Stimulated activated CD8-positive, alpha-beta memory T cell treated with anti-CD3 and anti-CD28 coated beads, Interleukin-2, amount 100 ng/mL, for 1 hour (primary cell): Measurements from ENCODE around the gene ANOS1.
"Not testable (repeated sequence)": the region's sequence is repeated elsewhere in the genome, so short reads cannot be mapped to it uniquely, and the experiment has no call there.

Experiments used
- DNase-seq, 2 donors: peaks; one replicate each; pipeline ENCODE4 v3.0.0-alpha.2; 2020; ENCODE audit warnings: low read depth in 2 of 2

The ANOS1 gene

GRCh38 chrX:8731559-8732395 is at the start of gene ANOS1:
ANOS1 (minus strand) TSS chrX:8732137; CDS start chrX:8732036, 101 bp downstream.
- DNase-seq, result no peak

DNA sequence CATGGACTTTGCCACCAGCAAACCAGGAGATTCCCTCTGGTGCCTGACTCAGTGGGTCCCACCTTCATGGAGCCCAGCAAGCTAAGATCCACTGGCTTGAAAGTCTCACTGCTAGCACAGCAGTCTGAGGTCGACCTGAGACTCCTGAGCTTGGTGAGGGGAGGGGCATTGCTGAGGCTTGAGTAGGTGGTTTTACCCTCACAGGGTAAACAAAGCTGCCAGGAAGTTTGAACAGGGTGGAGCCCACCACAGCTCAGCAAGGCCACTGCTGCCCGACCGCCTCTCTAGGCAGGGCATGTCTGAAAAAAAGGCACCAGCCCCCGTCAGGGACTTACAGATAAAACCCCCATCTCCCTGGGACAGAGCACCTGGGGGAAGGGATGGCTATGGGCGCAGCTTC is 41.2 kb upstream of the ANOS1 start:
- DNase-seq, result no peak

- no peak for DNase-seq
Measured at GRCh38 chrX:8760021-8760420, 28.1 kb upstream of the ANOS1 start.

- DNase-seq, result not testable (repeated sequence)
Measured at GRCh38 chrX:8758706-8759105, 26.8 kb upstream of the ANOS1 start.

- not testable (repeated sequence) for DNase-seq
Measured at GRCh38 chrX:8757609-8758389, 25.9 kb upstream of the ANOS1 start.

DNA sequence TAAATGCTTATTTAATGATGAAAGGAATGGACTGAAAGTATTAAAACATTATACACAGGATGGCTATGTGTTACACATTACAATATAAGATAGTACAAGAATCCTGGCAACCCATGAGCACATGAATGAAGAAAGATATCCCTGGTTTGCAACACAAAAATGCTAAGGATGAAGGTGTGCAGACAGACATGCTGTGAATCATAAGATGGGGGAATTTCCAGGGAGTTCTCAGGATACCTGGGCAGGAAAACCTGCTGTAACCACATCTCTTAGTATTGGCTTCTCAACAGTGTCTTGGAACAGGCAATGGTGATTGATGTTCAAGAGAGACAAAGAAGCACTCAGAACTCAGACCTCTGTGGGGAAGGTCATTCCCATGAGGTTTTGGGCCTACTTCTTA is 23.9 kb upstream of the ANOS1 start:
- no peak for DNase-seq

GRCh38 chrX:8755116-8755515 is 23.2 kb upstream of the ANOS1 start:
- no peak for DNase-seq

DNA sequence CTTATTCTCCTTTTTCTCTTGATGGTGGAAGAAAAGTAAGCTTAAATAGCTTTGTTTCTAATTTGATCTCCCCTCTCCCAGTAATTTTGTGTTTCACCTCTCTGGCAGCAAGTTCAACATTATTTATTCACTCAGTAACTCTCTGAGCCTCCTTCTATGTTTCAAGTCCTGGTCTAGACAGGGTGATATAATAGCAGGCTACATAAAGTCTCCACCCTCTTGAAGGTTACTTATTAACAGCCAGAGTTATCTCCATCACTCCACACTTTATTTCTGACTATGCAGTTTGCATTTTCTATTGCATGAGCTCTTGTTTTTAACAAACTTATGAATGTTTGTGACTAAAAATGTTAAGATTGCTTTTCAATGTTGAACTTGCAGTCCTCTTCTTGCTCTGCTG is 17.8 kb upstream of the ANOS1 start:
- no peak for DNase-seq

DNA sequence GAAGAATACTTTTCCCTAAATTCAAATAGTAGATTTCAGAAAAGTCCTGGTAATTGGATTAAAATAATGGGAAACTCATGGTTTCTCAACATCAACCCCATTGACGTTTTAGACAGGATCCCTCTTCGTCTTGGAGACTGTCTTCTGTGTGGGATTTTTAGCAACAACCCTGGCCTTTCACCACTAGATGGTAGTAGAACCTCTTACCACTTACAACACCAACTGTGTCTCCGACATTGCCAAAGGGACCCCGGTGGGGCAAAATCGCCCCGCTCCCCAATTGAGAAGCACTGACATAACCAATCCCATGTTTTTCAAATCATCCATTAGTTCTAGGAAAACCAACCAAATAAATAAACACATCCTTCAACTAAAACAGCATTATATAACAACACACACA is 16.9 kb upstream of the ANOS1 start:
- no peak for DNase-seq

- DNase-seq, result peak; percentile 13 to 33
Measured at GRCh38 chrX:8743126-8743732, 11.3 kb upstream of the ANOS1 start.

- no peak for DNase-seq
Measured at GRCh38 chrX:8741981-8742380, 10.0 kb upstream of the ANOS1 start.

DNA sequence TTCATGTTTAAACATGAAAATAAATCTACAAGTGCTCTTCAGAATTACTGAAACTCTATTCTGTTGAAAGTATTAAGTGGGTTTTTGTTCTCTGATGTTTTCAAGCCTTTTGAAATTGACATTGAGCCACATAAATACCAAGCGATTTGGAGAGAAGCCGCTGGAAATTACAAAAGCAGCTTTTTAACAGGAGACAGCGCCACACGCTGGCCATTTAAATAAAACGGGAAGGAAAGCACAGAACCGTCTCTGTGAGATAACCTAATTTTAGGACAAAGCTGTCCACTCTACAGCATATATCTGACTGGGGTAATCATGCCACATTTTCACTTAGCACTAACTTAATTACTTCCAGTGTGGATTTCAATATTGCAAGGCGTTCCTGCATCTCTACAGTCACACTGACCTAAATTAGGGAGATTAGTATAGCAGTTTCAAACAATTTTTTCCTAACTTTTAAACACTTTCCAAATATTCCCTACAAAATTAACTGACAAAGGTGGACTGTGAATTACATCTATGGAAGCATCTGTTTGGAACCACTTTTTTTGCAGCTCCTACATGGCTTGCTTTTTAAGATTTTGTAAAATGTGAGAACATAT is 6.8 kb upstream of the ANOS1 start:
- no peak for DNase-seq

GRCh38 chrX:8737883-8738282 is 5.9 kb upstream of the ANOS1 start:
- no peak for DNase-seq

DNA sequence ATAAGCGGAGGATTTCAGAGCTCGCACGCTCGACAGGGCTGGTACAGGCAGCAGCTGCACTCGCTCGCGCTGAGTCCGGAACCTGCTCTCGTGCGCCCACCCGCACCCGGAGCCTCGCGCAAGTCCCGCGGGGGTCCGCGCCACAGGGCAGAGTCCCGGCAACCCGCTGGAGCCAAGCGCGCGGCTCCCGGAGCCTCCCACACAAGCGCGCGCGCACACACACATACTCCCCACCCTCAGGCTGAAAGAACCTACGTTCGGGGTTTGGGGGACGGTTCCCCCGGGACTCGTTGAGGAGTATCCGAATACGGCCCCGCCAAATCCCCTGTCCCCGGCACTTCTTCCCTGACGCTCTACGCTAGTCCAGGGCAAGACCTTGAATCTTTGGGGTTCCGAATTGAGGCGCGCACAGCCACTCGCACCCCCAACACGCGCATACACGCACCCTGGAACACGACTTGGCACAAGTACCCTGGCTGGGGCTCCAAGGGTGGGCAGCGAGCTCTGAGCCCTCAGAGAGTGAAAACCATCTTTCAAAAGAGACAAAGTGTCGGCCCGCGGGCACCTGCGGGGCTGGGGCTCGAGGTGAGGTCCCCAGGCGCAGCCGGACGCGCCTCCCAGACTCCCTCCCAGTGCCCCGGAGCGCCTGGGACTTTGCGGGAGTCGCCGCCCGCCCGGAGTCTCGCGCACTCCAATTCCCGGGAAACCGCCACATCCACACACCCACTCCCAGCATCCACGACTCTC is 952 bp downstream of the ANOS1 start:
- no peak for DNase-seq

GRCh38 chrX:8729811-8730210 is 2.1 kb downstream of the ANOS1 start:
- no peak for DNase-seq

DNA sequence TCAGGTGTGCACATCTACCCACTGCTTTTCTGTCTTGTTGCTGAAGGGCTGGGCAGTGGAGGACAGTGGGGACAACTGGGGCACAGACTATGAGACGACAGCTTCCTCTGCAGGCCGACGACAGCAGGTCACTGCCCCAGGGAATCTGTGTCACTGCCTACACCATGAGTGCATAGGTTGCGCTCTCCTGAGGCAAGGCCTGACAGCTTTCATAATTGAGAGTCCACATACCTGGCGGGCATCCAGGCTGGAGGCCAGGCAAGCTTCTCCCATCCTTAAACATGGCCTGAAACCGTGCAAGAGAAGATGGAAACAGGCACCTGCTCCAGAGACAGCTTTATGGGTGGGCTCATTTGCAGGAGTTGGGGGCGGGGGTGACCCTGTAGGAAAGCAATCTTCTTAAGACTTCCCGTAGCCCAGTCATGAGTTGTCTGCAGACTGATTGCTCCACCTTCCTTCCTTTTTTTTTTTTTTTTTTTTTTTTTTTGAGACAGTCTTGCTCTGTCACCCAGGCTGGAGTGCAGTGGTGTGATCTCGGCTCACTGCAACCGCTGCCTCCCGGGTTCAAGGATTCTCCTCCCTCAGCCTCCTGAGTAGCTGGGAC is 2.9 kb downstream of the ANOS1 start:
- DNase-seq, result no peak

DNA sequence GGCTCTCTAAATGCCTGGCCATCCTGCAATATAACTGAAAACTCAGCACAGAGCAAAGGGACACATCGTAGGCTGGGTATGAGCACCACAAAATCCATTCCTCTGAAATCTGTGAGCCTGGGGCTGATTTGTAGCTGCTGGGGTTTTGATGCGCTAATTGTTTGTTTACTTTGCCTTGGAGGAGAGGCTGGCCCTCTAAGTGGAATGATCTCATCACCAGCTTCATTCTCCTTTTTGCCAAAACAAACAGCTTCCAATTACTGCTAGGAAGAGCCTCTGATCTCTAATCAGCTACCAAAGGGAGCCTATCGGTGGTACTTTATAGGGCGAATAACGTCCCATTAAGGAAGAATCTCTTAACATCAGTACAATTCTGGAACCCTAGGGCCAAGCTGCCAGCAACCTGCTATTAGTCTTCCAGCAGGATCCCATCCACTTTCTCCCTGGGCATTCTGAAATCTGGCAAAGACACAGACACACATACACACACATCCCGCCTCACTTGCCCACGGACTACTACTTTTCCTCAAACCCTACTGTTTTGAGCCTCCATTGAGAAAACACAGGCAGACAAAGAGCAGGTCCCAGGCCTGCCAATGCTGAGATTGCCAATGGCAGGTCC is 5.8 kb downstream of the ANOS1 start:
- no peak for DNase-seq

GRCh38 chrX:8724300-8724699 is 7.6 kb downstream of the ANOS1 start:
- DNase-seq, result no peak

GRCh38 chrX:8721536-8721935 is 10.4 kb downstream of the ANOS1 start:
- no peak for DNase-seq

GRCh38 chrX:8720136-8720535 is 11.8 kb downstream of the ANOS1 start:
- no peak for DNase-seq

DNA sequence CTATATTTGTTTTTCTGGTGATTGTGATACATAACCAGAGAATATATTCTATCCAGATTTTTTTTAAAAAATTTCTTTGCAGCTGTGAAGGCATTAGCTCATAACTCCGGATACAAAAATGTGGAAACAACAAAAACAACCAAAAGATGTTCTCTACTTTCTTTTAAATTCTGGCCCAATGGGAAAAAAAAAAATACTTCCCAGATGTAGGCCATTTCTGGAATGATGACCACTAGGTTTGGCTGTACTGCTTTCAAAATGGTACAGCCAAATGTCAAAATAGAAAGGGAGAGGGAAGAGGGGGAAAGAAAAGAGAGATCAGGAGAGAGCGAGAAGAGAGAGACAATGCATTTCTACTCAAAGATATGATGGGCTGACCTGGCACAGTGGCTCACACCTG is 14.6 kb downstream of the ANOS1 start:
- DNase-seq, result no peak
